Thoracic aorta (tissue), 2 donors: Measurements from ENCODE around the gene PSORS1C2. TPM values are rescaled to one million over a fixed set of nuclear protein-coding genes. Genes with fewer than 3 reads are reported as not detected.

ENCODE experiments used
- ATAC-seq: fragments of 150-250 bp; one replicate; pipeline ENCODE4 v1.8.0; 2017; ENCODE audit warnings: low read depth; ENCODE audit not compliant: insufficient number of reproducible peaks, low FRiP score
- DNase-seq: peaks from one replicate; pipeline ENCODE4 v3.0.0-alpha.2; 2020; ENCODE audit warnings: low spot score
- H3K27ac ChIP-seq, 2 donors: fragments of 200-600 bp; sonication (generic); 1 replicate in 1 of 2; 2 replicates in 1 of 2; pipeline ENCODE4 v1.5.1; 2016; ENCODE audit warnings: mild to moderate bottlenecking in 2 of 2, moderate library complexity in 2 of 2
- H3K27me3 ChIP-seq: fragments of 200-600 bp; sonication (generic); replicated peaks from 2 replicates; pipeline ENCODE4 v1.6.0; 2016; ENCODE audit warnings: mild to moderate bottlenecking; ENCODE audit not compliant: insufficient read depth
- H3K36me3 ChIP-seq: fragments of 200-600 bp; sonication (generic); one replicate; pipeline ENCODE4 v1.5.1; 2016
- H3K4me1 ChIP-seq, 2 donors: fragments of 200-600 bp; sonication (generic); 1 replicate in 1 of 2; 2 replicates in 1 of 2; pipeline versions ENCODE4 v1.5.1 to v1.6.0; 2016; ENCODE audit warnings: low read depth in 2 of 2, mild to moderate bottlenecking in 1 of 2; ENCODE audit not compliant: control insufficient read depth in 1 of 2
- H3K4me3 ChIP-seq: fragments of 200-600 bp; sonication (generic); 2 replicates; pipeline ENCODE4 v1.5.1; 2016; ENCODE audit warnings: mild to moderate bottlenecking
- H3K9me3 ChIP-seq: fragments of 200-600 bp; sonication (generic); 2 replicates; pipeline ENCODE4 v1.5.1; 2016
- CTCF ChIP-seq: fragments of 200-600 bp; sonication (generic); IDR thresholded peaks from one replicate; pipeline ENCODE4 v1.5.1; 2019; ENCODE audit warnings: antibody characterized with exemption
- total RNA-seq, 2 donors: library from RNA; depleted of rRNA; stranded (reverse); fragments of >200 nt; gene quantifications; one replicate each; pipeline versions ENCODE4 v1.1.0 to v1.2.3, GENCODE V29; 2016

The PSORS1C2 gene
- total RNA-seq, 2 donors from 2014 or later: not detected

GRCh38 chr6:31145386-31145785 lies 6.5 kb upstream of the PSORS1C2 start:
- ATAC-seq (no peak), DNase-seq (no peak)
- no peak overlapping the region for H3K27ac ChIP-seq
- TF ChIP-seq CTCF: no peak
- H3K27me3 ChIP-seq: no peaks in the 10 kb centered on the region
- peaks cover 9 to 12% of the 10 kb centered on the region in 2 donors for H3K4me1 ChIP-seq
- H3K4me3 ChIP-seq: no peak overlapping the region
- no peaks in the 10 kb centered on the region for H3K9me3 ChIP-seq
- H3K36me3 ChIP-seq: peaks cover 9% of the 10 kb centered on the region

DNA sequence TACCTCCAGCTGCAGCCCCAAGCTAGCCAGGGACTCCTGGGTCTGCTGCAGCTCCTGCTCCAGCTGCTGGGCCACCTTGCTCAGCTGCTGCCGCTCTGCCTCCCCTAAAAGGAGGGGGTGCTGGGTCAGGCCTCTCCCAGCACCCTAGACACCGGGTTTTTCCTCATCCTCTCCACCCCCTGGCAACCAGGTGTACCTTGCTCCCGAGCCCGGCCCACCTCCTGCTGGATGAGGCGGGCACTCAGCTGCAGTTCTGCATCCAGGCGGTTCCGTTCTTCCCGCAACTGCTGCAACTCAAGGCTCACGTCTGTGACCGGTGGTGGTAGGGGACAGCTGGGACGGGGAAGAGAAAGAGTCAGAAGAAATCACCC lies 6.1 kb upstream of the PSORS1C2 start:
- Histone ChIP-seq H3K4me1 (peaks cover 9 to 12% of the 10 kb centered on the region in 2 donors), H3K27me3 (no peaks in the 10 kb centered on the region), H3K9me3 (no peaks in the 10 kb centered on the region), H3K27ac (no peak overlapping the region), H3K4me3 (no peak overlapping the region), H3K36me3 (peaks cover 9% of the 10 kb centered on the region)
- DNase-seq (no peak), ATAC-seq (no peak)
- TF ChIP-seq CTCF: no peak

GRCh38 chr6:31144296-31144969 lies 5.6 kb upstream of the PSORS1C2 start:
- no peak overlapping the region for H3K4me3 ChIP-seq
- H3K4me1 ChIP-seq: peaks cover 9 to 12% of the 10 kb centered on the region in 2 donors
- TF ChIP-seq CTCF: no peak
- no peak for DNase-seq
- H3K36me3 ChIP-seq: peaks cover 9% of the 10 kb centered on the region
- no peak for ATAC-seq
- no peaks in the 10 kb centered on the region for H3K9me3 ChIP-seq
- no peaks in the 10 kb centered on the region for H3K27me3 ChIP-seq
- peak overlapping the region in 1 of 2 donors; percentile 86 for H3K27ac ChIP-seq

DNA sequence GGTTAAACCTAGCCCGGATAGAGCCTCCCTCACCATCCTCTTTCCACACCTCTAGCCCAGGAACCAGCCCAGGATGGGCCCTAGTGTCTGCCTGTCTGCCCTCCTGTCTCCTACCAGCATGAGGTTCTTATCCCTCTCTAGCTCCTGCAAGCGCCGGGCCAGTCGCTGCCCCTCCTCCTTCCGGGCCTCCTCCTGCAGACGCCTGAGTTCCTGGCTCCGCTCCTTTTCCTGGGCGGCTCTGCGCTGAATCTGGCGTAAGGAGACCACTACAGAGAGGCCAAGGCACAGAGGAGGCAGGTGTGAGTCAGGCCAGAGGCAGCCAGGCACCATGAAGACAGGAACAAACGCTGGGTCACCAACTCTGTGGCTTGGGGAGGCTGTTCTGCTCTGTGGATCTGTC lies 4.3 kb upstream of the PSORS1C2 start:
- no peak for TF ChIP-seq CTCF
- Histone ChIP-seq H3K4me3 (no peak overlapping the region), H3K36me3 (peaks cover 7% of the 10 kb centered on the region), H3K27ac (peak overlapping the region; percentile 70 to 86), H3K27me3 (no peaks in the 10 kb centered on the region), H3K4me1 (peaks cover 9 to 12% of the 10 kb centered on the region in 2 donors), H3K9me3 (no peaks in the 10 kb centered on the region)
- ATAC-seq (peak; percentile 76), DNase-seq (peak; percentile 57)

DNA sequence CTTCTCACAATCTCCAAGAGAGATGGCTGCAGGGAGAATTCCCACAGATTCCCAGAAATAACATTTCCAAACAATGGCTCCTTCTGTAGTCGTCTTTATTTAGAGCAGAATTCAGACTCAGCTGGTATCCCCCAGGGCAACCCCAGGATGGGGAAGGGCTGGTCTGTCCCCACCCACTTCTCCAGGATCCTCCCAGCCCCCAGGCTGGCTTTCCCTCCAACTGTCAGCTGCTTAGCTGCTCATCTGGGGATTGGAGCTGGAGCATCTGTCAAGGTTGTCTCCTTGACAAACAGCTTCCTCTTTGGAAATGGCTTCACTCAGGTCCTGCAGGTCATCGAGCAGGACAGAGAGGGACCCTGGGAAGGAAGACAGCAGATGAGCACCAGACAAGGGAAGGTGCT lies 3.5 kb upstream of the PSORS1C2 start:
- Histone ChIP-seq H3K9me3 (no peaks in the 10 kb centered on the region), H3K27ac (peak overlapping the region; percentile 70 to 86), H3K36me3 (peaks cover 7% of the 10 kb centered on the region), H3K4me1 (peaks cover 9 to 17% of the 10 kb centered on the region in 2 donors), H3K4me3 (no peak overlapping the region), H3K27me3 (no peaks in the 10 kb centered on the region)
- no peak for ATAC-seq
- no peak for DNase-seq
- TF ChIP-seq CTCF: no peak
